Progenitor cell of endocrine pancreas (in vitro differentiated cells): ENCODE measurements around the gene CTPS1. TPM values are rescaled to one million over a fixed set of nuclear protein-coding genes. Genes with fewer than 3 reads are reported as not detected.

Experiments used
- DNase-seq: peaks from one replicate; pipeline ENCODE4 v3.0.0; 2021; ENCODE audit warnings: low spot score; ENCODE audit not compliant: unreplicated experiment
- H3K27ac Mint-ChIP-seq: 2 replicates; pipeline ENCODE4 v1.8.0; 2021; ENCODE audit warnings: mild to moderate bottlenecking, moderate library complexity, mixed read lengths
- H3K27me3 Mint-ChIP-seq: 2 replicates; pipeline ENCODE4 v1.8.0; 2021; ENCODE audit warnings: mixed read lengths
- H3K36me3 Mint-ChIP-seq: 2 replicates; pipeline ENCODE4 v1.8.0; 2022; ENCODE audit warnings: mixed read lengths; ENCODE audit not compliant: insufficient read depth
- H3K4me1 Mint-ChIP-seq: 2 replicates; pipeline ENCODE4 v1.8.0; 2021; ENCODE audit warnings: low read depth, mixed read lengths
- H3K4me3 Mint-ChIP-seq: 2 replicates; pipeline ENCODE4 v1.8.0; 2021; ENCODE audit warnings: low read depth, mild to moderate bottlenecking, moderate library complexity, mixed read lengths
- H3K9me3 Mint-ChIP-seq: 2 replicates; pipeline ENCODE4 v1.8.0; 2021; ENCODE audit warnings: low read depth, mixed read lengths
- total RNA-seq: library from RNA; stranded (reverse); gene quantifications from 2 replicates; pipeline ENCODE4 v1.2.1, GENCODE V29; 2021
- TF ChIP-seq, protein P1 (sequence below): fragments of 200-600 bp; sonication (generic); IDR thresholded peaks from one replicate; pipeline ENCODE4 v1.5.0; 2021; ENCODE audit warnings: antibody characterized with exemption, mild to moderate bottlenecking; ENCODE audit not compliant: unreplicated experiment

CTPS1 gene
- total RNA-seq, 1 donor from 2014 or later, result 37.6 TPM

DNA sequence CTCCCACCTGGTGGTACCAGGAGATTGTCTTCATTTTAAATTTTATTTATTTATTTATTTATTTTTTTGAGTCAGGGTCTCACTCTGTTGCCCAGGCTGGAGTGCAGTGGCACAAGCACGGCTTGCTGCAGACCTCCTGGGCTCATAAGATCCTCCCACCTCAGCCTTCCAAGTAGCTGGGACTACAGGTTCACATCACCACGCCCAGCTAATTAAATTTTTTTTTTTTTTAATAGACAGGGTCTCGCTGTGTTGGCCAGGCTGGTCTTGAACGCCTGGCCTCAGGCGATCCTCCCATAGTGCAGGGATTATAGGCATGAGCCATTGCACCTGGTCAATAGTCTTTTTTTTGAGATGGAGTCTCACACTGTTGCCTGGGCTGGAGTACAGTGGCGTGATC, 33.5 kb downstream of the CTPS1 start:
- TF ChIP-seq, protein P1, sequence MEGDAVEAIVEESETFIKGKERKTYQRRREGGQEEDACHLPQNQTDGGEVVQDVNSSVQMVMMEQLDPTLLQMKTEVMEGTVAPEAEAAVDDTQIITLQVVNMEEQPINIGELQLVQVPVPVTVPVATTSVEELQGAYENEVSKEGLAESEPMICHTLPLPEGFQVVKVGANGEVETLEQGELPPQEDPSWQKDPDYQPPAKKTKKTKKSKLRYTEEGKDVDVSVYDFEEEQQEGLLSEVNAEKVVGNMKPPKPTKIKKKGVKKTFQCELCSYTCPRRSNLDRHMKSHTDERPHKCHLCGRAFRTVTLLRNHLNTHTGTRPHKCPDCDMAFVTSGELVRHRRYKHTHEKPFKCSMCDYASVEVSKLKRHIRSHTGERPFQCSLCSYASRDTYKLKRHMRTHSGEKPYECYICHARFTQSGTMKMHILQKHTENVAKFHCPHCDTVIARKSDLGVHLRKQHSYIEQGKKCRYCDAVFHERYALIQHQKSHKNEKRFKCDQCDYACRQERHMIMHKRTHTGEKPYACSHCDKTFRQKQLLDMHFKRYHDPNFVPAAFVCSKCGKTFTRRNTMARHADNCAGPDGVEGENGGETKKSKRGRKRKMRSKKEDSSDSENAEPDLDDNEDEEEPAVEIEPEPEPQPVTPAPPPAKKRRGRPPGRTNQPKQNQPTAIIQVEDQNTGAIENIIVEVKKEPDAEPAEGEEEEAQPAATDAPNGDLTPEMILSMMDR, result no peak
- H3K27me3 Mint-ChIP-seq, result no peaks in the 10 kb centered on the region
- no peak for DNase-seq
- H3K27ac Mint-ChIP-seq, result no peak overlapping the region
- no peaks in the 10 kb centered on the region for H3K9me3 Mint-ChIP-seq
- H3K4me3 Mint-ChIP-seq, result no peak overlapping the region
- peaks cover 16% of the 10 kb centered on the region for H3K36me3 Mint-ChIP-seq
- H3K4me1 Mint-ChIP-seq, result no peaks in the 10 kb centered on the region

DNA sequence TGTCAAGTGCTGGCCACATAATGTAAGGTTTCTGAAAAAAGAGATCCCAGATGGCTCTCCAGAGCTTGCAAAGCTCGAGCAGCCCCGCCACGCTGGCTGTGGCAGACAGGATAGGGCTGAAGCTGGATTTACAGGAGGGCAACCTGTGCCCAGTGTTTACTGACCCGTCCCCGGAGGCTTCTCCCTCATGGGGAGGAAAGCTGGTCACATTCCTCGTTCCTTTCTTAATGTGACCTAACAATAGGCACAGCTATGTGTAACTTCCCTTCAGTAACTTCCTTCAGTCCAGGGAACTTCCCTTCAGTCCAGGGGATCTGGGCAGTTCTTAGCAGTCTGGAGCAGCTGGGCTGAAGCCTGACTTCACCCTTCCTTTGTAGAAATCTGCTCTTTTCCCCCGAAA, 34.3 kb downstream of the CTPS1 start:
- peaks cover 13% of the 10 kb centered on the region for H3K36me3 Mint-ChIP-seq
- no peaks in the 10 kb centered on the region for H3K9me3 Mint-ChIP-seq
- H3K27me3 Mint-ChIP-seq, result no peaks in the 10 kb centered on the region
- no peak overlapping the region for H3K4me3 Mint-ChIP-seq
- TF ChIP-seq, protein P1, result no peak
- H3K27ac Mint-ChIP-seq, result peak overlapping the region; percentile 62
- DNase-seq, result no peak
- no peaks in the 10 kb centered on the region for H3K4me1 Mint-ChIP-seq

DNA sequence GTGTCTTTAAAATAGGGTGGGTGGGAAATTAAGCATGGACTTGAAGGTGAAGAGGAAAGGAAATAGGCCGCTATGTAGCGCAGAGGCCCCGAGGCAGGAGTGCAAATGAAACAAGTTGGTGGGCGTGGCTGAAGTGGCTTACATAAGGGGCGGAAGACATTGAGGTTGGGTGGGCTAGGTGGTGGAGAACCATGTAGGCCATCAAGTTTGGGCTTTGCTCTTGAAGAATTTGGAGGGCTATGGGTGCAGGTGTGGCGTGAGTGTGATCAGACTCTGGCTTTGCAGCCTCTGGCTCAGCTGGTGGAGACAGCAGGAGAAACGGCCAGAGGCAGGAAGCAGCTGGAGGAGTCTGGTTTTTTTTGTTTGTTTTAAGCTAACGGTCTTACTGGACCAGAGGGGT, 35.4 kb downstream of the CTPS1 start:
- Mint-ChIP-seq H3K27ac (peak overlapping the region; percentile 8), H3K4me1 (no peaks in the 10 kb centered on the region), H3K4me3 (no peak overlapping the region), H3K36me3 (peaks cover 11% of the 10 kb centered on the region), H3K27me3 (no peaks in the 10 kb centered on the region), H3K9me3 (no peaks in the 10 kb centered on the region)
- TF ChIP-seq, protein P1, result no peak
- DNase-seq, result no peak

- Mint-ChIP-seq H3K27me3 (no peaks in the 10 kb centered on the region), H3K4me1 (no peaks in the 10 kb centered on the region), H3K27ac (no peak overlapping the region), H3K4me3 (no peak overlapping the region), H3K9me3 (no peaks in the 10 kb centered on the region), H3K36me3 (peaks cover 8% of the 10 kb centered on the region)
- TF ChIP-seq, protein P1, result no peak
- no peak for DNase-seq
Measured at GRCh38 chr1:41015281-41015896, 35.9 kb downstream of the CTPS1 start.

GRCh38 chr1:41015897-41016470, 36.5 kb downstream of the CTPS1 start:
- H3K9me3 Mint-ChIP-seq, result no peaks in the 10 kb centered on the region
- H3K4me3 Mint-ChIP-seq, result no peak overlapping the region
- TF ChIP-seq, protein P1, result no peak
- peaks cover 8% of the 10 kb centered on the region for H3K36me3 Mint-ChIP-seq
- H3K4me1 Mint-ChIP-seq, result no peaks in the 10 kb centered on the region
- no peak for DNase-seq
- H3K27ac Mint-ChIP-seq, result no peak overlapping the region
- no peaks in the 10 kb centered on the region for H3K27me3 Mint-ChIP-seq
